Naive thymus-derived CD4-positive, alpha-beta T cell (primary cell): ENCODE measurements around the gene IGF2R. TPM values are rescaled to one million over a fixed set of nuclear protein-coding genes. Genes with fewer than 3 reads are reported as not detected.
"Not testable (repeated sequence)": the region's sequence is repeated elsewhere in the genome, so short reads cannot be mapped to it uniquely, and the experiment has no call there.

Source experiments
- ATAC-seq: fragments of 150-1000 bp; cut with Tn5 transposase; 2 replicates; pipeline ENCODE4 v1.10.0; 2021; ENCODE audit warnings: mild to moderate bottlenecking, moderate library complexity
- CTCF ChIA-PET: fragments of 350-600 bp; sonication (Branson Sonifier 250); formaldehyde crosslinking; loops from one replicate; lab custom pipeline; 2021; ENCODE audit warnings: antibody characterized with exemption; lab: Charles Lee
- POLR2A ChIA-PET: fragments of 350-600 bp; sonication (Branson Sonifier 250); formaldehyde crosslinking; loops from one replicate; lab custom pipeline; 2021; ENCODE audit warnings: antibody characterized with exemption, inconsistent platforms; lab: Charles Lee
- DNase-seq, 9 donors: peaks; one replicate each; pipeline versions ENCODE4 v3.0.0 to v3.0.0-alpha.2; 2020 to 2022; ENCODE audit warnings: mixed read lengths in 1 of 9
- H3K27ac ChIP-seq: one replicate; pipeline ENCODE4 v1.7.0; 2013; ENCODE audit warnings: mild to moderate bottlenecking, low read depth, low read length, moderate library complexity
- H3K27me3 ChIP-seq, 2 donors: one replicate each; pipeline ENCODE4 v1.7.0; 2013; ENCODE audit warnings: low read length in 2 of 2, mild to moderate bottlenecking in 2 of 2, moderate library complexity in 2 of 2; ENCODE audit not compliant: control insufficient read depth in 2 of 2, insufficient read depth in 2 of 2
- H3K36me3 ChIP-seq, 3 experiments: 1 replicate in 2 of 3; 2 replicates in 1 of 3; pipeline ENCODE4 v1.7.0; 2013; ENCODE audit warnings: low read length in 3 of 3, mild to moderate bottlenecking in 3 of 3, moderate library complexity in 1 of 3; ENCODE audit not compliant: insufficient read depth in 3 of 3, control insufficient read depth in 2 of 3
- H3K4me1 ChIP-seq, 2 donors: one replicate each; pipeline ENCODE4 v1.7.0; 2013; ENCODE audit warnings: low read length in 2 of 2, mild to moderate bottlenecking in 2 of 2, moderate library complexity in 1 of 2; ENCODE audit not compliant: control insufficient read depth in 2 of 2, insufficient read depth in 2 of 2
- H3K4me3 ChIP-seq: 2 replicates; pipeline ENCODE4 v1.7.0; 2013; ENCODE audit warnings: mild to moderate bottlenecking, low read length
- H3K9me3 ChIP-seq, 3 experiments: 1 replicate in 2 of 3; 2 replicates in 1 of 3; pipeline ENCODE4 v1.7.0; 2013; ENCODE audit warnings: low read length in 3 of 3; ENCODE audit not compliant: control insufficient read depth in 2 of 3
- H3K27ac Mint-ChIP-seq, 9 donors: one replicate each; pipeline ENCODE4 v1.8.0; 2020 to 2022; ENCODE audit warnings: mixed read lengths in 9 of 9, mild to moderate bottlenecking in 8 of 9, moderate library complexity in 5 of 9, inconsistent platforms in 2 of 9
- H3K27me3 Mint-ChIP-seq, 5 donors: one replicate each; pipeline ENCODE4 v1.8.0; 2021 to 2022; ENCODE audit warnings: mixed read lengths in 5 of 5, mild to moderate bottlenecking in 1 of 5
- H3K36me3 Mint-ChIP-seq, 5 donors: one replicate each; pipeline ENCODE4 v1.8.0; 2020 to 2022; ENCODE audit warnings: mixed read lengths in 5 of 5, mild to moderate bottlenecking in 3 of 5, inconsistent platforms in 1 of 5
- H3K4me1 Mint-ChIP-seq, 7 donors: one replicate each; pipeline ENCODE4 v1.8.0; 2020 to 2022; ENCODE audit warnings: mixed read lengths in 7 of 7, mild to moderate bottlenecking in 3 of 7, inconsistent platforms in 1 of 7
- H3K4me3 Mint-ChIP-seq, 10 donors: one replicate each; pipeline ENCODE4 v1.8.0; 2020 to 2022; ENCODE audit warnings: mild to moderate bottlenecking in 10 of 10, mixed read lengths in 10 of 10, moderate library complexity in 6 of 10, inconsistent platforms in 2 of 10
- H3K9me3 Mint-ChIP-seq, 11 donors: one replicate each; pipeline ENCODE4 v1.8.0; 2020 to 2022; ENCODE audit warnings: mixed read lengths in 11 of 11, mild to moderate bottlenecking in 4 of 11, inconsistent platforms in 1 of 11, moderate library complexity in 1 of 11
- intact Hi-C, 2 donors: fragments of 100-400 bp; cut with micrococcal nuclease; formaldehyde crosslinking; loops; one replicate each; pipeline ENCODE4 v1.15.1; 2023
- polyA plus RNA-seq, 2 donors: library from polyadenylated mRNA; unstranded; fragments of 300-500 nt; fragmentation: Illumina TruSeq; gene quantifications; one replicate each; pipeline ENCODE4 v1.2.3, GENCODE V29; 2021
- total RNA-seq, 6 experiments: library from RNA in 5 of 6; stranded (reverse) in 5 of 6; gene quantifications; 1 replicate in 5 of 6; 2 replicates in 1 of 6; pipeline ENCODE4 v1.2.3 and lab custom pipeline; 2021 to 2026

IGF2R gene
- total and polyA plus RNA-seq, 7 experiments from 2014 or later = 8.7 to 79.2 (median 70.4) TPM

- CTCF ChIA-PET = interaction anchor here (0.6 to 1.5 kb wide), 2 partner anchors 17 to 21 kb away, joined by 3 read pairs; no protein-coding TSS in a partner anchor
- Histone ChIP-seq H3K4me1 (peaks cover 4 to 5% of the 10 kb centered on the region in 2 donors), H3K9me3 (no peaks in the 10 kb centered on the region), H3K36me3 (no peaks in the 10 kb centered on the region), H3K27me3 (no peaks in the 10 kb centered on the region), H3K4me3 (no peak overlapping the region), H3K27ac (no peak overlapping the region)
- H3K27me3 Mint-ChIP-seq = peaks cover 0 to 56% (median 0%) of the 10 kb centered on the region in 5 donors
- POLR2A ChIA-PET = interaction anchor here (0.7 kb wide), 1 partner anchor 796 kb away, joined by 3 read pairs; no protein-coding TSS in a partner anchor
- ATAC-seq = no peak
- H3K9me3 Mint-ChIP-seq = peaks cover 0 to 2% (median 0%) of the 10 kb centered on the region in 11 donors
- no peaks in the 10 kb centered on the region for H3K36me3 Mint-ChIP-seq
- intact Hi-C loops = loop anchor here in 1 of 2 donors (10.0 kb wide), 1 partner anchor 109 kb away; no protein-coding TSS in a partner anchor
- no peak overlapping the region for H3K4me3 Mint-ChIP-seq
- H3K27ac Mint-ChIP-seq = no peak overlapping the region
- H3K4me1 Mint-ChIP-seq = peaks cover 0 to 16% (median 0%) of the 10 kb centered on the region in 7 donors
- no peak for DNase-seq
Observed at GRCh38 chr6:159964046-159964445, 4.8 kb upstream of the IGF2R start.

GRCh38 chr6:159966339-159966738 lies 2.5 kb upstream of the IGF2R start:
- Histone ChIP-seq H3K36me3 (no peaks in the 10 kb centered on the region), H3K9me3 (no peaks in the 10 kb centered on the region), H3K27ac (no peak overlapping the region), H3K27me3 (no peaks in the 10 kb centered on the region), H3K4me3 (no peak overlapping the region), H3K4me1 (peaks cover 16 to 18% of the 10 kb centered on the region in 2 donors)
- DNase-seq = no peak
- intact Hi-C loops = loop anchor here in 1 of 2 donors (5.0 to 10.0 kb wide), 2 partner anchors 112 to 496 kb away; no protein-coding TSS in a partner anchor
- peaks cover 0 to 9% (median 0%) of the 10 kb centered on the region in 5 donors for H3K36me3 Mint-ChIP-seq
- POLR2A ChIA-PET = interaction anchor here (0.8 to 8.2 kb wide), 4 partner anchors 9 to 1279 kb away, joined by 3 to 60 read pairs (median 3); no protein-coding TSS in a partner anchor
- peaks cover 0 to 2% (median 0%) of the 10 kb centered on the region in 11 donors for H3K9me3 Mint-ChIP-seq
- no peak for ATAC-seq
- H3K27me3 Mint-ChIP-seq = peaks cover 0 to 47% (median 0%) of the 10 kb centered on the region in 5 donors
- peak overlapping the region in 4 of 9 donors; percentile 6 to 55 (median 26) for H3K27ac Mint-ChIP-seq
- peaks cover 8 to 21% (median 15%) of the 10 kb centered on the region in 7 donors for H3K4me1 Mint-ChIP-seq
- H3K4me3 Mint-ChIP-seq = no peak overlapping the region
- CTCF ChIA-PET = no interaction called here

- Histone ChIP-seq H3K4me1 (peaks cover 18 to 20% of the 10 kb centered on the region in 2 donors), H3K36me3 (no peaks in the 10 kb centered on the region), H3K4me3 (no peak overlapping the region), H3K27me3 (no peaks in the 10 kb centered on the region), H3K27ac (no peak overlapping the region), H3K9me3 (no peaks in the 10 kb centered on the region)
- H3K36me3 Mint-ChIP-seq = peaks cover 0 to 11% (median 0%) of the 10 kb centered on the region in 5 donors
- CTCF ChIA-PET = no interaction called here
- H3K27ac Mint-ChIP-seq = peak overlapping the region in 1 of 9 donors; percentile 15
- H3K4me1 Mint-ChIP-seq = peaks cover 14 to 27% (median 21%) of the 10 kb centered on the region in 7 donors
- no peak overlapping the region for H3K4me3 Mint-ChIP-seq
- DNase-seq (no peak), ATAC-seq (no peak)
- H3K9me3 Mint-ChIP-seq = peaks cover 0 to 2% (median 0%) of the 10 kb centered on the region in 11 donors
- POLR2A ChIA-PET = interaction anchor here (0.6 to 8.2 kb wide), 9 partner anchors 10 to 275 kb away, joined by 3 to 60 read pairs (median 5); partner anchors contain the start of gene WTAP
- intact Hi-C loops = loop anchor here in 1 of 2 donors (5.0 to 10.0 kb wide), 2 partner anchors 112 to 495 kb away; no protein-coding TSS in a partner anchor
- H3K27me3 Mint-ChIP-seq = peaks cover 0 to 45% (median 0%) of the 10 kb centered on the region in 5 donors
Observed at GRCh38 chr6:159966981-159967380, 1.9 kb upstream of the IGF2R start.

GRCh38 chr6:159967621-159968020 lies 1.3 kb upstream of the IGF2R start:
- H3K4me3 Mint-ChIP-seq = peak overlapping the region in 2 of 10 donors; percentile 9 to 89
- intact Hi-C loops = loop anchor here (1.0 to 10.0 kb wide), 9 partner anchors 47 to 495 kb away; partner anchors contain the start of genes ACAT2 (in 2 of the 2), WTAP (in 2 of the 2), SOD2 (in 1 of the 2) and TCP1 (in 1 of the 2)
- H3K4me3 ChIP-seq, H3K27ac ChIP-seq, H3K9me3 ChIP-seq, H3K9me3 Mint-ChIP-seq, DNase-seq, H3K36me3 ChIP-seq, H3K27me3 ChIP-seq, ATAC-seq: not testable (repeated sequence)
- H3K4me1 Mint-ChIP-seq = peaks cover 21 to 33% (median 27%) of the 10 kb centered on the region in 7 donors
- H3K27ac Mint-ChIP-seq = peak overlapping the region in 5 of 9 donors; percentile 53 to 86 (median 79)
- POLR2A ChIA-PET = interaction anchor here (0.9 to 8.2 kb wide), 8 partner anchors 14 to 273 kb away, joined by 3 to 60 read pairs (median 7); partner anchors contain the start of genes MRPL18, TCP1 and WTAP
- CTCF ChIA-PET = interaction anchor here (0.7 kb wide), 1 partner anchor 10 kb away, joined by 3 read pairs; no protein-coding TSS in a partner anchor
- peaks cover 0 to 11% (median 0%) of the 10 kb centered on the region in 5 donors for H3K36me3 Mint-ChIP-seq
- peaks cover 18 to 25% of the 10 kb centered on the region in 2 donors for H3K4me1 ChIP-seq
- H3K27me3 Mint-ChIP-seq = peaks cover 0 to 39% (median 0%) of the 10 kb centered on the region in 5 donors

- peaks cover 0 to 23% (median 0%) of the 10 kb centered on the region in 5 donors for H3K27me3 Mint-ChIP-seq
- no peaks in the 10 kb centered on the region for H3K9me3 Mint-ChIP-seq
- no peaks in the 10 kb centered on the region for H3K27me3 ChIP-seq
- DNase-seq (peak in 2 of 9 donors; percentile 20 to 56), ATAC-seq (peak; percentile 59)
- peaks cover 0 to 11% (median 0%) of the 10 kb centered on the region in 5 donors for H3K36me3 Mint-ChIP-seq
- H3K36me3 ChIP-seq = no peaks in the 10 kb centered on the region
- peak overlapping the region; percentile 63 for H3K4me3 ChIP-seq
- H3K4me1 Mint-ChIP-seq = peaks cover 34 to 51% (median 45%) of the 10 kb centered on the region in 7 donors
- peak overlapping the region; percentile 82 for H3K27ac ChIP-seq
- POLR2A ChIA-PET = interaction anchor here (0.7 to 8.2 kb wide), 12 partner anchors 12 to 275 kb away, joined by 3 to 60 read pairs (median 4); partner anchors contain the start of genes MRPL18, TCP1 and WTAP
- CTCF ChIA-PET = no interaction called here
- no peaks in the 10 kb centered on the region for H3K9me3 ChIP-seq
- H3K4me3 Mint-ChIP-seq = peak overlapping the region; percentile 88 to 98 (median 92)
- H3K4me1 ChIP-seq = peaks cover 18 to 33% of the 10 kb centered on the region in 2 donors
- H3K27ac Mint-ChIP-seq = peak overlapping the region in 8 of 9 donors; percentile 89 to 97 (median 94)
- intact Hi-C loops = loop anchor here (1.0 to 10.0 kb wide), 4 partner anchors 115 to 493 kb away; partner anchors contain the start of genes MRPL18 (in 1 of the 2) and WTAP (in 1 of the 2)
Observed at GRCh38 chr6:159969204-159969912, 476 bp downstream of the IGF2R start.

- Mint-ChIP-seq H3K9me3 (no peaks in the 10 kb centered on the region), H3K4me3 (peak overlapping the region; percentile 88 to 98 (median 92)), H3K4me1 (peaks cover 40 to 56% (median 50%) of the 10 kb centered on the region in 7 donors), H3K27me3 (peaks cover 0 to 19% (median 0%) of the 10 kb centered on the region in 5 donors), H3K36me3 (peaks cover 0 to 11% (median 0%) of the 10 kb centered on the region in 5 donors), H3K27ac (peak overlapping the region; percentile 89 to 97 (median 94))
- Histone ChIP-seq H3K4me3 (peak overlapping the region; percentile 63), H3K36me3 (no peaks in the 10 kb centered on the region), H3K27me3 (no peaks in the 10 kb centered on the region), H3K9me3 (no peaks in the 10 kb centered on the region), H3K27ac (peak overlapping the region; percentile 82), H3K4me1 (peaks cover 18 to 34% of the 10 kb centered on the region in 2 donors)
- ChIA-PET POLR2A (interaction anchor here (0.6 to 8.2 kb wide), 10 partner anchors 12 to 1304 kb away, joined by 3 to 60 read pairs (median 4); partner anchors contain the start of genes MRPL18 and TCP1), CTCF (interaction anchor here (0.5 kb wide), 1 partner anchor 278 kb away, joined by 5 read pairs; no protein-coding TSS in a partner anchor)
- intact Hi-C loops = loop anchor here (1.0 to 10.0 kb wide), 7 partner anchors 9 to 1305 kb away; partner anchors contain the start of genes AGPAT4 (in 1 of the 2), MRPL18 (in 1 of the 2) and WTAP (in 1 of the 2)
- ATAC-seq (no peak), DNase-seq (peak in 1 of 9 donors; percentile 24)
Observed at GRCh38 chr6:159969921-159970320, 1.0 kb downstream of the IGF2R start.
